Right lobe of liver (tissue), 6 donors: ENCODE results near the gene MCUB. TPM values are rescaled to one million over a fixed set of nuclear protein-coding genes. Genes with fewer than 3 reads are reported as not detected.

Experiments used
- ATAC-seq, 4 donors: fragments of 200-7000 bp; cut with Tn5 transposase; one replicate each; pipeline ENCODE4 v1.9.1; 2020; ENCODE audit warnings: mild to moderate bottlenecking in 4 of 4, moderate library complexity in 4 of 4
- DNase-seq, 3 donors: peaks; one replicate each; pipeline ENCODE4 v3.0.0-alpha.2; 2020
- H3K27ac ChIP-seq, 3 donors: fragments of 200-600 bp; one replicate each; pipeline ENCODE4 v1.8.0; 2022
- H3K27me3 ChIP-seq, 2 donors: fragments of 200-600 bp; one replicate each; pipeline ENCODE4 v1.8.0; 2022
- H3K36me3 ChIP-seq, 4 donors: fragments of 200-600 bp; sonication (generic) in 1 of 4; one replicate each; pipeline versions ENCODE4 v1.5.1 to v1.8.0; 2017 to 2022; ENCODE audit warnings: control low read depth in 1 of 4
- H3K4me1 ChIP-seq, 4 donors: fragments of 200-600 bp; sonication (generic) in 1 of 4; one replicate each; pipeline versions ENCODE4 v1.5.1 to v1.8.0; 2017 to 2022; ENCODE audit warnings: control low read depth in 1 of 4
- H3K4me3 ChIP-seq, 3 donors: fragments of 200-600 bp; one replicate each; pipeline ENCODE4 v1.8.0; 2022
- H3K9me3 ChIP-seq, 4 donors: fragments of 200-600 bp; sonication (generic) in 1 of 4; one replicate each; pipeline versions ENCODE4 v1.5.1 to v1.8.0; 2017 to 2022; ENCODE audit warnings: control low read depth in 1 of 4
- CTCF ChIP-seq, 4 donors: fragments of 200-600 bp in 3 of 4; fragments of 450-650 bp in 1 of 4; IDR thresholded peaks; one replicate each; pipeline versions ENCODE4 v1.5.1 to v1.8.0; 2016 to 2022; ENCODE audit warnings: antibody characterized with exemption in 4 of 4, mild to moderate bottlenecking in 2 of 4
- POLR2A ChIP-seq: fragments of 450-650 bp; IDR thresholded peaks from one replicate; pipeline ENCODE4 v1.6.1; 2017; ENCODE audit warnings: antibody characterized with exemption, mild to moderate bottlenecking
- WGBS: methylation state at CpG from one replicate; pipeline ENCODE4 v1.1.6; 2018; ENCODE audit warnings: low coverage, low lambda C conversion rate; ENCODE audit not compliant: insufficient coverage; ENCODE audit errors: missing lambda C conversion rate; 5-methylcytosine and 5-hydroxymethylcytosine counted together
- intact Hi-C, 2 donors: fragments of 100-400 bp; cut with DNase I; formaldehyde crosslinking; loops; one replicate each; pipeline versions ENCODE4 v1.11.2 to v1.14.1; 2022
- total RNA-seq, 6 experiments: library from RNA; depleted of rRNA in 2 of 6; stranded (reverse); fragments of >200 nt in 2 of 6; fragmentation: NEBNext Ultra II Directional in 3 of 6; extraction: Animal tissue kit (Norgen Biotek cat#: 25700) in 3 of 6; gene quantifications; one replicate each; pipeline versions ENCODE4 v1.1.0 to v1.2.4, GENCODE V29; 2016 to 2023
- donor health status: DM: no; HTN: yes; CAD: no.
- donor health status: DM: no; HTN: no; CAD: no.
- donor health status: DM: no; HTN: no; CAD: no.
- donor health status: DM: no; HTN: yes; CAD: no.
- donor health status: DM: no; HTN: yes; CAD: no.

MCUB gene
- total RNA-seq, 6 experiments from 2014 or later, result 0.66 to 2.7 (median 1.3) TPM

DNA sequence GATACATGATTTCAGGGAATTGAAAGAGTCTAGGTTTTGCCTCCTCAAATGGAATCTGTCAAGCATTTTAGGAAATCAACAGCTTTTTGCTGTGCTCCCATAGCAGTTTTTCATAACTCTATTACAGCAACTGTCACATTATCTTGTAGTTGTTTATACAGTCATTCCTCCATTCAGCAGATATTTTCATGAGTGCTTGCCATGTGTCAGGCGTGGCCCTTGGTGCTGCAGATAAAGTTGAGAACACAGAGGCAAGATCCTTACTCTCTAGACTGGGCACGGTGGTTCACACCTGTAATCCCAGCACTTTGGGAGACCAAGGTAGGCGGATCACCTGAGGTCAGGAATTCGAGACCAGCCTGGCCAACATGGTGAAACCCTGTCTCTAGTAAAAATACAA lies 67.3 kb downstream of the MCUB start:
- intact Hi-C loops, result no loop called here
- H3K9me3 ChIP-seq, result no peaks in the 10 kb centered on the region
- DNase-seq (no peak), ATAC-seq (no peak)
- H3K27ac ChIP-seq, result no peak overlapping the region
- WGBS, result 82% methylated on average over 3 of the region's 4 CpGs
- H3K4me3 ChIP-seq, result no peak overlapping the region
- no peaks in the 10 kb centered on the region for H3K27me3 ChIP-seq
- H3K4me1 ChIP-seq, result no peaks in the 10 kb centered on the region
- TF ChIP-seq CTCF (IDR thresholded peaks at IDR 0.05) (no peak), POLR2A (no peak)
- H3K36me3 ChIP-seq, result no peaks in the 10 kb centered on the region

DNA sequence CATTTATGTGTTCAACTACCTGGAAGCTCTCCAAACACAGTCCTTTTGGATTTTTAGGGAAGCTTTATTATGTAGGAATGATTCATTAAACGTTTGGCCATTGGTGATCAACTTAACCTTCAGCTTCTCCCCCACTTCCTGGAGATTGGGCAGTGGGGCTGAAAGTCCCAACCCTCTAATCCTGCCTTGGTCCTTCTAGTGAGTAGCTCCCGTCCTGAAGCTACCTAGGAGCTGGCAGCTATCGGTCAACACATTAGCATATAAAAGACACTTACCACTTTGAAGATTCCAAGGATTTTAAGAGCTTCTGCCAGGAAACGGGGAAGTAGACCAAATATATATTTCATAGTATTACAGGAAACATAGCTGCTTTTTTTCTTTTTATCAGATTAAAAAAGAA lies 69.7 kb downstream of the MCUB start:
- DNase-seq (no peak), ATAC-seq (no peak)
- Histone ChIP-seq H3K4me1 (no peaks in the 10 kb centered on the region), H3K9me3 (no peaks in the 10 kb centered on the region), H3K27ac (no peak overlapping the region), H3K4me3 (no peak overlapping the region), H3K36me3 (no peaks in the 10 kb centered on the region), H3K27me3 (no peaks in the 10 kb centered on the region)
- no peak for TF ChIP-seq CTCF (IDR thresholded peaks at IDR 0.05)
- no peak for TF ChIP-seq POLR2A
- WGBS, result 45% methylated on average over 4 of the region's 4 CpGs
- intact Hi-C loops, result no loop called here

DNA sequence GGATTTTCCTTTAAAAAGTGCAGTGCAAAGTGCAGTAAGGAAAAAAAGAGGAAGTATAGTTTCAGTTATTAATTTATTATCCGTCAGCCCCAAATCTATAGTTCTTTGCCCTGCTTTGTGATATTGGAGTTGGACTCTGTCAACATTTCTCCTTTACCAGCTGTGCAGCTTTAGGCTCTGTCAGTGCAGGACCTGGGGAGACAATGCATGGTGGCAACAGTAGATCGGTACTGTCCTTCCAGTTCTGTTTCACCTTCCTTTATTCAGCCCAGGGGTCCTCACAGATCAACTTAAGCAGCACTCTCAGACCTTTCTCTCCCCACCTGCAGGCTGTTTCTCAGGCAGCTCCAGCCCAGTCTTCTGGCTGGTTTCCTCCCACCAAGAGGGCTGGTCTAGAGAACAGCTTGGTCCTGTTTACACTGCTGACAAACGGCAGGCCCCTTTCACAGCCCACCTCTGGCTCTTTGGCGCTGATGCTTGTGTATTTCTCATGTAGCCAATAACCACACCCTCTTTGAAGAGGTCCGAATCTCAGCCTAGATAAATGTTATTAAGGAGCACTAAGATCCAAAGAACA lies 71.6 kb downstream of the MCUB start:
- intact Hi-C loops, result no loop called here
- DNase-seq, result no peak
- peak in 1 of 4 donors; percentile 20 for ATAC-seq
- Histone ChIP-seq H3K27ac (no peak overlapping the region), H3K36me3 (no peaks in the 10 kb centered on the region), H3K9me3 (no peaks in the 10 kb centered on the region), H3K27me3 (no peaks in the 10 kb centered on the region), H3K4me1 (no peaks in the 10 kb centered on the region), H3K4me3 (no peak overlapping the region)
- 38% methylated on average over 5 of the region's 5 CpGs for WGBS
- TF ChIP-seq POLR2A, result no peak

- ATAC-seq, result no peak
- no peaks in the 10 kb centered on the region for H3K36me3 ChIP-seq
- WGBS, result 43% methylated on average over 2 of the region's 2 CpGs
- no peaks in the 10 kb centered on the region for H3K9me3 ChIP-seq
- H3K4me1 ChIP-seq, result no peaks in the 10 kb centered on the region
- TF ChIP-seq CTCF (IDR thresholded peaks at IDR 0.05), result no peak
- no peak for TF ChIP-seq POLR2A
- no peaks in the 10 kb centered on the region for H3K27me3 ChIP-seq
- no peak overlapping the region for H3K27ac ChIP-seq
- DNase-seq, result no peak
- intact Hi-C loops, result no loop called here
- H3K4me3 ChIP-seq, result no peak overlapping the region
Measured at GRCh38 chr4:109640644-109641043, 80.6 kb downstream of the MCUB start.

GRCh38 chr4:109645874-109646710 lies 86.0 kb downstream of the MCUB start:
- Histone ChIP-seq H3K9me3 (no peaks in the 10 kb centered on the region), H3K4me1 (no peaks in the 10 kb centered on the region), H3K27me3 (no peaks in the 10 kb centered on the region), H3K27ac (no peak overlapping the region), H3K4me3 (no peak overlapping the region), H3K36me3 (no peaks in the 10 kb centered on the region)
- no peak for TF ChIP-seq POLR2A
- no peak for TF ChIP-seq CTCF (IDR thresholded peaks at IDR 0.05)
- DNase-seq, result no peak
- intact Hi-C loops, result no loop called here
- ATAC-seq, result no peak
- WGBS, result 80% methylated on average over 7 of the region's 7 CpGs
